IMR-90 (cell line): ENCODE measurements around the gene ZNF507. TPM values are rescaled to one million over a fixed set of nuclear protein-coding genes. Genes with fewer than 3 reads are reported as not detected.

ENCODE experiments used
- ATAC-seq: fragments of 200-7000 bp; cut with Tn5 transposase; 2 replicates; pipeline ENCODE4 v1.9.1; 2020; ENCODE audit warnings: low read depth, mild to moderate bottlenecking, moderate library complexity
- BruUV-seq: library from RNA; stranded (reverse); fragments of 400-500 nt; replicated peaks from 2 replicates; lab custom pipeline; 2021; lab: Mats Ljungman, UMichigan
- CTCF ChIA-PET: fragments of 300-600 bp; formaldehyde crosslinking; extraction: SDS; loops from one replicate; lab custom pipeline; 2021; ENCODE audit warnings: antibody characterized with exemption; lab: Yijun Ruan, JAX
- POLR2A ChIA-PET: fragments of 300-600 bp; sonication (Branson Sonifier 250); formaldehyde crosslinking; loops from one replicate; lab custom pipeline; 2022; ENCODE audit warnings: antibody characterized with exemption; ENCODE audit not compliant: unreplicated experiment; lab: Charles Lee
- DNase-seq: peaks from one replicate; pipeline ENCODE4 v3.0.0; 2013
- H2AFZ ChIP-seq: replicated peaks from 2 replicates; pipeline ENCODE3; 2013; ENCODE audit warnings: low read length, mild to moderate bottlenecking; ENCODE audit not compliant: poor library complexity
- H2AK5ac ChIP-seq: 2 replicates; pipeline ENCODE4 v1.6.1; 2013; ENCODE audit warnings: low read depth, low read length, inconsistent platforms
- H2AK9ac ChIP-seq: replicated peaks from 2 replicates; pipeline ENCODE3; 2013; ENCODE audit warnings: mild to moderate bottlenecking, low read depth, low read length, moderate library complexity; ENCODE audit not compliant: poor library complexity
- H2BK120ac ChIP-seq: 2 replicates; pipeline ENCODE4 v1.6.1; 2013; ENCODE audit warnings: low read depth, low read length, inconsistent platforms
- H2BK15ac ChIP-seq: 3 replicates; pipeline ENCODE4 v1.6.1; 2013; ENCODE audit warnings: low read depth, low read length, inconsistent platforms
- H2BK20ac ChIP-seq: 2 replicates; pipeline ENCODE4 v1.6.1; 2013; ENCODE audit warnings: low read depth, mild to moderate bottlenecking, inconsistent platforms, low read length, moderate library complexity
- H2BK5ac ChIP-seq: 2 replicates; pipeline ENCODE4 v1.6.1; 2013; ENCODE audit warnings: mild to moderate bottlenecking, low read depth, low read length, inconsistent platforms; ENCODE audit not compliant: poor library complexity, severe bottlenecking
- H3K14ac ChIP-seq: replicated peaks from 2 replicates; pipeline ENCODE4 v1.6.1; 2013; ENCODE audit warnings: low read depth, low read length, inconsistent platforms
- H3K18ac ChIP-seq: 2 replicates; pipeline ENCODE4 v1.6.1; 2013; ENCODE audit warnings: low read depth, low read length, control low read depth
- H3K23ac ChIP-seq: 2 replicates; pipeline ENCODE4 v1.6.1; 2013; ENCODE audit warnings: low read depth, low read length, inconsistent platforms
- H3K27ac ChIP-seq: 2 replicates; pipeline ENCODE4 v1.5.1; 2013; ENCODE audit warnings: mild to moderate bottlenecking, control low read depth, low read length; ENCODE audit not compliant: insufficient read depth
- H3K27me3 ChIP-seq: 2 replicates; pipeline ENCODE4 v1.6.1; 2013; ENCODE audit warnings: low read length; ENCODE audit not compliant: control insufficient read depth, insufficient read depth
- H3K36me3 ChIP-seq: 2 replicates; pipeline ENCODE4 v1.6.1; 2013; ENCODE audit warnings: low read length, mixed read lengths; ENCODE audit not compliant: control insufficient read depth, insufficient read depth
- H3K4ac ChIP-seq: 2 replicates; pipeline ENCODE4 v1.6.1; 2013; ENCODE audit warnings: low read depth, low read length, inconsistent platforms
- H3K4me1 ChIP-seq: 2 replicates; pipeline ENCODE4 v1.6.1; 2013; ENCODE audit warnings: low read length, mixed read lengths; ENCODE audit not compliant: control insufficient read depth, insufficient read depth
- H3K4me2 ChIP-seq: 2 replicates; pipeline ENCODE4 v1.6.1; 2013; ENCODE audit warnings: low read depth, mild to moderate bottlenecking, control low read depth, low read length, moderate library complexity
- H3K4me3 ChIP-seq: 2 replicates; pipeline ENCODE4 v1.5.1; 2013; ENCODE audit warnings: low read depth, mild to moderate bottlenecking, control low read depth, low read length, moderate library complexity; ENCODE audit not compliant: insufficient read depth
- H3K56ac ChIP-seq: 2 replicates; pipeline ENCODE4 v1.6.1; 2013; ENCODE audit warnings: low read length, inconsistent platforms; ENCODE audit not compliant: insufficient read depth; ENCODE audit errors: extremely low read depth
- H3K79me1 ChIP-seq, 2 experiments: 2 replicates each; pipeline ENCODE4 v1.6.1; 2013; ENCODE audit warnings: low read length in 2 of 2, inconsistent platforms in 1 of 2, low read depth in 1 of 2
- H3K9ac ChIP-seq: 2 replicates; pipeline ENCODE4 v1.6.1; 2013; ENCODE audit warnings: low read depth, low read length, control low read depth
- H3K9me1 ChIP-seq: 2 replicates; pipeline ENCODE4 v1.6.1; 2013; ENCODE audit warnings: low read length, inconsistent platforms; ENCODE audit not compliant: insufficient read depth
- H3K9me3 ChIP-seq: 2 replicates; pipeline ENCODE4 v1.6.1; 2013; ENCODE audit warnings: low read length; ENCODE audit not compliant: control insufficient read depth, insufficient read depth
- H4K20me1 ChIP-seq: 2 replicates; pipeline ENCODE4 v1.6.1; 2013; ENCODE audit warnings: low read length, inconsistent platforms; ENCODE audit not compliant: insufficient read depth
- H4K5ac ChIP-seq: 2 replicates; pipeline ENCODE4 v1.6.1; 2013; ENCODE audit warnings: mild to moderate bottlenecking, low read depth, low read length, control low read depth
- H4K8ac ChIP-seq, 2 experiments: 2 replicates each; pipeline ENCODE4 v1.6.1; 2013; ENCODE audit warnings: low read depth in 2 of 2, low read length in 2 of 2, control low read depth in 1 of 2, inconsistent platforms in 1 of 2
- H4K91ac ChIP-seq: 2 replicates; pipeline ENCODE4 v1.6.1; 2013; ENCODE audit warnings: low read depth, low read length, inconsistent platforms; ENCODE audit not compliant: insufficient read depth
- BHLHE40 ChIP-seq: fragments of 150-350 bp; IDR thresholded peaks from 2 replicates; pipeline ENCODE4 v1.6.1; 2016; ENCODE audit warnings: mild to moderate bottlenecking, low read depth, low read length
- CEBPB ChIP-seq: IDR thresholded peaks from 2 replicates; pipeline ENCODE4 v1.6.1; 2012; ENCODE audit warnings: low read depth, low read length, improper control_type of control experiment
- CHD1 ChIP-seq: IDR thresholded peaks from 2 replicates; pipeline ENCODE4 v1.6.1; 2012; ENCODE audit warnings: low read depth, low read length, improper control_type of control experiment
- FOS ChIP-seq: fragments of 150-350 bp; IDR thresholded peaks from 2 replicates; pipeline ENCODE4 v1.6.1; 2016; ENCODE audit warnings: low read depth, low read length
- MAFK ChIP-seq: IDR thresholded peaks from 2 replicates; pipeline ENCODE4 v1.6.1; 2012; ENCODE audit warnings: low read depth, low read length, improper control_type of control experiment
- MAZ ChIP-seq: IDR thresholded peaks from 2 replicates; pipeline ENCODE4 v1.6.1; 2012; ENCODE audit warnings: low read depth, mild to moderate bottlenecking, low read length, improper control_type of control experiment, moderate library complexity, borderline replicate concordance
- MXI1 ChIP-seq: IDR thresholded peaks from 2 replicates; pipeline ENCODE4 v1.6.1; 2012; ENCODE audit warnings: low read depth, mild to moderate bottlenecking, low read length, moderate library complexity, borderline replicate concordance
- POLR2A ChIP-seq: IDR thresholded peaks from 2 replicates; pipeline ENCODE4 v1.6.1; 2012; ENCODE audit warnings: mild to moderate bottlenecking, low read depth, low read length
- RCOR1 ChIP-seq: IDR thresholded peaks from 2 replicates; pipeline ENCODE4 v1.6.1; 2012; ENCODE audit warnings: mild to moderate bottlenecking, low read length, improper control_type of control experiment; ENCODE audit not compliant: insufficient replicate concordance
- SMC3 ChIP-seq: fragments of 150-350 bp; IDR thresholded peaks from 2 replicates; pipeline ENCODE4 v1.6.1; 2016; ENCODE audit warnings: low read depth, mild to moderate bottlenecking, antibody characterized with exemption, low read length, moderate library complexity
- WGBS, 2 experiments: methylation state at CpG; one replicate each; pipeline versions ENCODE4 v1.1.5 to v1.1.7; 2013; ENCODE audit warnings: missing lambda C conversion rate in 2 of 2; ENCODE audit not compliant: insufficient read length in 1 of 2; ENCODE audit errors: extremely low coverage in 2 of 2; 5-methylcytosine and 5-hydroxymethylcytosine counted together
- dilution Hi-C: fragments of 300-500 bp; cut with HindIII; formaldehyde crosslinking; loops from one replicate; pipeline ENCODE4 v1.14.3; 2018; ENCODE audit warnings: low sequenced_read_pairs; ENCODE audit not compliant: unreplicated experiment
- in situ Hi-C: fragments of 300-500 bp; cut with MboI; formaldehyde crosslinking; loops from 3 replicates; pipeline ENCODE4 v1.14.3; 2019; ENCODE audit warnings: low sequenced_read_pairs, inconsistent platforms, mixed read lengths
- intact Hi-C: fragments of 100-400 bp; cut with micrococcal nuclease; formaldehyde crosslinking; loops from 2 replicates; pipeline ENCODE4 v1.10.0; 2022
- polyA plus RNA-seq, 3 experiments: library from polyadenylated mRNA; depleted of rRNA; stranded (reverse); fragments of >200 nt; gene quantifications; 2 replicates each; pipeline ENCODE4 v1.2.3, GENCODE V29; 2012; ENCODE audit warnings: low replicate concordance in 1 of 3
- total RNA-seq: library from RNA; depleted of rRNA; stranded (reverse); fragments of >200 nt; gene quantifications from 2 replicates; pipeline ENCODE4 v1.2.3, GENCODE V29; 2012
- TF ChIP-seq, protein P1 (sequence below): fragments of 150-350 bp; IDR thresholded peaks from 2 replicates; pipeline ENCODE4 v1.6.1; 2017; ENCODE audit warnings: mild to moderate bottlenecking, antibody characterized with exemption, low read length, low read depth

Gene ZNF507
- total and polyA plus RNA-seq, 2 of the 4 experiments (the other 2 are of a cell fraction): 9.6 to 19.9 TPM

GRCh38 chr19:32405431-32406160, 60.2 kb downstream of the ZNF507 start, which contains the start of gene DPY19L3:
Gene DPY19L3 (plus strand): TSS chr19:32405770. CDS start chr19:32408254, 2,484 bp downstream.
- 0% methylated on average over 58 of the region's 104 CpGs; no CpG with 5 or more reads in 1 of the 2 experiments for WGBS, 2 experiments
- peak within 1 kb of the TSS; percentile 73 for H2AK5ac ChIP-seq
- POLR2A ChIA-PET: interaction anchor here (0.6 to 1.0 kb wide), 3 partner anchors 17 to 1270 kb away, joined by 3 read pairs; partner anchors contain the start of gene PDCD5

More at GRCh38 chr19:32405431-32406160, 60.2 kb downstream of the ZNF507 start, which contains the start of gene DPY19L3:
- H3K27me3 ChIP-seq: no peaks in the 10 kb centered on the region
- in situ Hi-C loops: no loop called here
- H3K18ac ChIP-seq: peak within 1 kb of the TSS; percentile 59; the same call in 1 of the 2 replicates
- dilution Hi-C loops: no loop called here
- H3K56ac ChIP-seq: peak within 1 kb of the TSS; percentile 90
- H3K4me1 ChIP-seq: peaks cover 6% of the 10 kb centered on the region
- H3K9ac ChIP-seq: peak within 1 kb of the TSS; percentile 93
- peak within 1 kb of the TSS; percentile 72; the same call in 1 of the 2 replicates for H2BK120ac ChIP-seq
- H3K23ac ChIP-seq: peak within 1 kb of the TSS; percentile 91
- H3K36me3 ChIP-seq: peaks cover 5% of the 10 kb centered on the region
- H4K20me1 ChIP-seq: peaks cover 5% of the 10 kb centered on the region; the same call in 1 of the 2 replicates
- no peaks in the 10 kb centered on the region for H3K9me3 ChIP-seq
- H3K9me1 ChIP-seq: peaks cover 11% of the 10 kb centered on the region
- ATAC-seq: peak; percentile 95
- peak within 1 kb of the TSS; percentile 82 for H3K4me3 ChIP-seq
- no TSS peak for BruUV-seq
- intact Hi-C loops: loop anchor here (1.0 to 5.0 kb wide), 3 partner anchors 32 to 1183 kb away; no protein-coding TSS in a partner anchor
- peak within 1 kb of the TSS; percentile 96 for H3K27ac ChIP-seq
- peak within 1 kb of the TSS; percentile 89 for H3K4me2 ChIP-seq
- DNase-seq: peak; percentile 91
- H2BK15ac ChIP-seq: no peak within 1 kb of the TSS
- H2AK9ac ChIP-seq: peak within 1 kb of the TSS; percentile 99
- peak within 1 kb of the TSS; percentile 90 for H4K91ac ChIP-seq
- TF ChIP-seq POLR2A (peak; percentile 93), CHD1 (no peak), RCOR1 (no peak), SMC3 (no peak), BHLHE40 (peak; percentile 100), MAFK (no peak), MXI1 (peak; percentile 67), MAZ (peak; percentile 47; the same call in 1 of the 2 replicates), FOS (no peak), CEBPB (no peak)
- TF ChIP-seq, protein P1, sequence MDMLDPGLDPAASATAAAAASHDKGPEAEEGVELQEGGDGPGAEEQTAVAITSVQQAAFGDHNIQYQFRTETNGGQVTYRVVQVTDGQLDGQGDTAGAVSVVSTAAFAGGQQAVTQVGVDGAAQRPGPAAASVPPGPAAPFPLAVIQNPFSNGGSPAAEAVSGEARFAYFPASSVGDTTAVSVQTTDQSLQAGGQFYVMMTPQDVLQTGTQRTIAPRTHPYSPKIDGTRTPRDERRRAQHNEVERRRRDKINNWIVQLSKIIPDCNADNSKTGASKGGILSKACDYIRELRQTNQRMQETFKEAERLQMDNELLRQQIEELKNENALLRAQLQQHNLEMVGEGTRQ: peak; percentile 32; the same call in 1 of the 2 replicates
- peaks cover 27 to 60% of the 10 kb centered on the region in 2 experiments for H3K79me1 ChIP-seq
- peak within 1 kb of the TSS; percentile 96 for H3K4ac ChIP-seq
- CTCF ChIA-PET: interaction anchor here (0.9 kb wide), 1 partner anchor 48 kb away, joined by 6 read pairs; no protein-coding TSS in a partner anchor
- H4K5ac ChIP-seq: peak within 1 kb of the TSS; percentile 65
- H4K8ac ChIP-seq: peak within 1 kb of the TSS; percentile 82 to 97
- H2BK5ac ChIP-seq: peak within 1 kb of the TSS; percentile 97
- H2BK20ac ChIP-seq: 0 out of 2 replicates have a peak within 1 kb of the TSS, but pooled peaks have one; percentile 9
- peak within 1 kb of the TSS; percentile 98 for H3K14ac ChIP-seq
- peak within 1 kb of the TSS; percentile 99 for H2AFZ ChIP-seq
